Measurements from ENCODE around the gene KAT5.

DNA sequence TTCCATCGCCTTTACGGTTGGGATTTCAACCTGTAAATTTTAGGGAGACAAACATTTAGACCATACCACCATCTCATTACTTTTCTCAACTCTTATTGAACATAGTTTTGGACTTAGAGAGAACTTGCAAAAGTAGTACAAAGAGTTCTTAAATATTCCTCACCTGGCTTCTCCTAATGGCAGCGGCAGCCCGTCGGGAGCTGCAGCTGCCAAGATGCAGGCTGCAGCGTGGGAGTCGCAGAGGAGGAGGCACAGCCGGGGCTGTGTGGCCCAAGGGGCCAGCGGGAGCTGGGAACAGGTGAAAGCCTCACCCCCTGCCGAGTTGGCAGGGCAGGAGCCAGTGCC lies 31.6 kb downstream of the KAT5 start:
- TF ChIP-seq, protein P1, sequence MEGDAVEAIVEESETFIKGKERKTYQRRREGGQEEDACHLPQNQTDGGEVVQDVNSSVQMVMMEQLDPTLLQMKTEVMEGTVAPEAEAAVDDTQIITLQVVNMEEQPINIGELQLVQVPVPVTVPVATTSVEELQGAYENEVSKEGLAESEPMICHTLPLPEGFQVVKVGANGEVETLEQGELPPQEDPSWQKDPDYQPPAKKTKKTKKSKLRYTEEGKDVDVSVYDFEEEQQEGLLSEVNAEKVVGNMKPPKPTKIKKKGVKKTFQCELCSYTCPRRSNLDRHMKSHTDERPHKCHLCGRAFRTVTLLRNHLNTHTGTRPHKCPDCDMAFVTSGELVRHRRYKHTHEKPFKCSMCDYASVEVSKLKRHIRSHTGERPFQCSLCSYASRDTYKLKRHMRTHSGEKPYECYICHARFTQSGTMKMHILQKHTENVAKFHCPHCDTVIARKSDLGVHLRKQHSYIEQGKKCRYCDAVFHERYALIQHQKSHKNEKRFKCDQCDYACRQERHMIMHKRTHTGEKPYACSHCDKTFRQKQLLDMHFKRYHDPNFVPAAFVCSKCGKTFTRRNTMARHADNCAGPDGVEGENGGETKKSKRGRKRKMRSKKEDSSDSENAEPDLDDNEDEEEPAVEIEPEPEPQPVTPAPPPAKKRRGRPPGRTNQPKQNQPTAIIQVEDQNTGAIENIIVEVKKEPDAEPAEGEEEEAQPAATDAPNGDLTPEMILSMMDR (IDR thresholded peaks at IDR 0.05 in 4 of 5, conservative IDR thresholded peaks at IDR 0.05 in 1 of 5): no peak
- no peak for TF ChIP-seq POLR2A (IDR thresholded peaks at IDR 0.05)
